GM21526 (cell line): Measurements from ENCODE around the gene STUB1.
"Not testable (repeated sequence)": the region's sequence is repeated elsewhere in the genome, so short reads cannot be mapped to it uniquely, and the experiment has no call there.

ENCODE experiments used
- ATAC-seq: cut with Tn5 transposase; IDR thresholded peaks from one replicate; pipeline ENCODE4 v1.9.1; 2021; ENCODE audit warnings: moderate library complexity; ENCODE audit not compliant: unreplicated experiment, low FRiP score

STUB1 gene

DNA sequence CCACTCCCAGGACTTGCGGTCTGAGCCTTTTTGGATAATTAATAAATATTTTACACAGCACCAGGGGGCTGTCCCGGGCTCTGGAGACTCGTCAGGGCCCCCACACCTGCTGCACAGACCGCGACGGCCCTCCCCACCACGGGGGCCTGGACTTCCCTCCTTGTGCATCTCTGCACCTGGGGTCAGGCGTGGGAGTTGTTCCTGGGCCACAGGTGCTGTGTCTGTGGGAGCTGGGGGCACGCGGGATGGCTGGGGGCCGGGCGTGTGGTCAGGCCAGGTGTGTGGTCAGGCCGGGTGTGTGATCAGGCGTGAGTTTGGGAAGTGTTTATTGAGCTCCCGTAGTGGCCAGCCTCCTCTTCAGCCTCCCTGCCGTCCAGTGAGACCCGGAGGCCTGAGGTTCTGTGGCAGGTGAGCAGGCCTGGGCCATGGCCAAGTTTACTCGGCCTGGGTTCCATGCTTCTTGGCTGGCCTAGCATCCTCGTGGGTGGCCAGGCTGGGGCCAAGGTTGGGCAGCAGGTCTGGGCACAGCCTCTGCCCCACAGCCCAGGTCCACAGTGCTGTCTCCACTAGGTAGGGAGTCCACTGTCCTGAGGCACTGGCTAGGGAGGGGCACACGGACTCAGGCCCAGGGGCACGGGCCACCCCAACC lies 1.9 kb upstream of the STUB1 start:
- no peak for ATAC-seq

DNA sequence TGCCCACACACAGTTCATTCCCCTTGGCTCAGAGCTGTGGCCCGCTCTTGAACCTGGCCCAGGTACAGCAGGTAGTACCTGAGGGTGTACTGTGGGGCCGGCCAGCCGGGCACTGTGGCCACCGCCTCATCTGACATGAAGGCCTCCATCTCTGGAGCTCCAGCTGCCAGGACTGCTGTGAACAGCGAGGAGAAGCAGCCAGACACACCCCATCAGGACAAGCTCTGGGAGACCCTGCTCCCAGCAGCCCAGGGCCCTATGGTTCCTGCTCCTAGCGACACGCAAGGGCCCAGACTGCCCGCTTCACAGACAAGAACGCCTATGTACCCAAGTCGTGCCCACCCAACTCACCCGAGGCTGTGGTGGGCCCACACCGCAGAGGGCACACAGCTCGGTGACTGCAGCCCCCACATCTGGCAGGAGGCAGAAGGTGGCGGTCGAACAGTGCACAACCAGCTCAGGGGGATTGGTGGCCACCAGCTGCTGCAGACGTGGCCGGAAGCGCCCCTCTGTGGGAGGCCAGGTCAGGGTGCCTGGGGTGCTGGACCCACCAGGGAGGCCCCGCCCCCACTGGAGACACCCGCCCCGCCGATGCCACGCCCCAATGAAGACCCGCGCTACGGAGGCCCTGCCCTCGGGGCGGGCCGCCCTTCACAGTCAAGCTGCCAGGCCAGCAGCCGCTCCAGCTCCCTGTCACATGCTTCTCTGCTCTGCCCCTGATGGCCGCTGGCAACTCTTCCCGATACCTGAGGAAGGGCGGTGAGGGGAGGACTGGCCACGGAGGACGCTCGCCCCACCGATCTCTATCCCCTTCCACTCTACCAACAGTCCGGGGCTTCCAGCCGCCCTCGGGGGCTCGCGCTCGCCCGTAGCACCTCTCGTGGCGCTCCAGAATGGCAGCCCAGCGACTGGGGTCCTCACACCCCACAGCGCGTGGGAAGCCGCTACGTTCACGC lies 1.1 kb upstream of the STUB1 start:
- ATAC-seq = no peak

DNA sequence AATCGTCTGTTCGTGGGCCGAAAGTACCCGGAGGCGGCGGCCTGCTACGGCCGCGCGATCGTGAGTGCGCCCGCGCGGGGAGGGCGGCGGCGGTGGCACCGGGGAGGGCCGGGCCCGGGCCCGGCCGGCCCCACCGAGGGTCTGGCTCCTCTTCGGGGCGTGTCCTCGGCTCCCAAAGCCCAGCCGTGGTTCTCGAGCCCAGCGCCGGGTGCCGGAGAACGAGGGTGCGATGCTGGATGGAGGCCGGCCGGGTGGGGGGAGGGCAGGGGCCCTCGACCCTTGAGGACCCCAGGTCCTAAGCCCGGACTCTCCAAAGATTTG lies 375 bp downstream of the STUB1 start:
- no peak for ATAC-seq

DNA sequence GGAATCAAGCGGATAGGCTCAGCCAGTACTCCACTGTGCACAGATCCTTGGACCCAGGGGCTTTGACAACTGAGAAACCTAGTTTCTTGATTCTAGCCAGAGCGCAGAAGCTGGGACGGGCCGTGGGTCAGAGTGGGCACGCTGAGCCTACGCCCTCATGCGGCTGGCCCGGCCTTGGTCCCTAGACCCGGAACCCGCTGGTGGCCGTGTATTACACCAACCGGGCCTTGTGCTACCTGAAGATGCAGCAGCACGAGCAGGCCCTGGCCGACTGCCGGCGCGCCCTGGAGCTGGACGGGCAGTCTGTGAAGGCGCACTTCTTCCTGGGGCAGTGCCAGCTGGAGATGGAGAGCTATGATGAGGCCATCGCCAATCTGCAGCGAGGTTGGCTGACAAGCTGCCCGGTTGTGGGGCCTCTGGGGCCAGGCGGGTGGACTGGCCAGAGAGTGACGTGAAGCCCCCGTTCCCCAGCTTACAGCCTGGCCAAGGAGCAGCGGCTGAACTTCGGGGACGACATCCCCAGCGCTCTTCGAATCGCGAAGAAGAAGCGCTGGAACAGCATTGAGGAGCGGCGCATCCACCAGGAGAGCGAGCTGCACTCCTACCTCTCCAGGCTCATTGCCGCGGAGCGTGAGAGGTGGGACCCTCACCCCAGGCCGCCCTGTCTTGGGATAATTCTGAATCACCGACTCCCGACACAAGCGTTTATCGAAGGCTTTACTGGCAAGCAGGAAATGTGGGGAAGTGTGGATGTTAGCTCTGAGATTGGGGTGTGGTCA lies 946 bp downstream of the STUB1 start:
- no peak for ATAC-seq

DNA sequence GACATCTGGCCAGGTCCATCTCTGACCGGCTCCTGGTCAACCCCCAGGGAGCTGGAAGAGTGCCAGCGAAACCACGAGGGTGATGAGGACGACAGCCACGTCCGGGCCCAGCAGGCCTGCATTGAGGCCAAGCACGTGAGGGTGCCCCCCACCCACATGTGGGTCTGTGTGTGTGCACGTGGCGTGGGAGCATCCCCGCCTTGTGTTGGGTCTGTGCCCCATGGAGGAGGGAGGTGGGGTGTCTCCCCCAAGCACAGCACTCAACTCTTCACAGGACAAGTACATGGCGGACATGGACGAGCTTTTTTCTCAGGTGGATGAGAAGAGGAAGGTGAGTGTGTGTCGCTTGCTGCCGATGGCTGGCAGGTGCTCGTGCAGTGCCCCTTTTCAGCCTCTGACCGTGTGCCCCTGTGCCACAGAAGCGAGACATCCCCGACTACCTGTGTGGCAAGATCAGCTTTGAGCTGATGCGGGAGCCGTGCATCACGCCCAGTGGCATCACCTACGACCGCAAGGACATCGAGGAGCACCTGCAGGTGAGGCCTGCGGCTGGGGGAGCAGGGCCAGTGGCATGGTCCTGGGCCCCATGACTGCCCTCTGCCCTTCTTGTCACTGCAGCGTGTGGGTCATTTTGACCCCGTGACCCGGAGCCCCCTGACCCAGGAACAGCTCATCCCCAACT lies 1.7 kb downstream of the STUB1 start:
- ATAC-seq = no peak

DNA sequence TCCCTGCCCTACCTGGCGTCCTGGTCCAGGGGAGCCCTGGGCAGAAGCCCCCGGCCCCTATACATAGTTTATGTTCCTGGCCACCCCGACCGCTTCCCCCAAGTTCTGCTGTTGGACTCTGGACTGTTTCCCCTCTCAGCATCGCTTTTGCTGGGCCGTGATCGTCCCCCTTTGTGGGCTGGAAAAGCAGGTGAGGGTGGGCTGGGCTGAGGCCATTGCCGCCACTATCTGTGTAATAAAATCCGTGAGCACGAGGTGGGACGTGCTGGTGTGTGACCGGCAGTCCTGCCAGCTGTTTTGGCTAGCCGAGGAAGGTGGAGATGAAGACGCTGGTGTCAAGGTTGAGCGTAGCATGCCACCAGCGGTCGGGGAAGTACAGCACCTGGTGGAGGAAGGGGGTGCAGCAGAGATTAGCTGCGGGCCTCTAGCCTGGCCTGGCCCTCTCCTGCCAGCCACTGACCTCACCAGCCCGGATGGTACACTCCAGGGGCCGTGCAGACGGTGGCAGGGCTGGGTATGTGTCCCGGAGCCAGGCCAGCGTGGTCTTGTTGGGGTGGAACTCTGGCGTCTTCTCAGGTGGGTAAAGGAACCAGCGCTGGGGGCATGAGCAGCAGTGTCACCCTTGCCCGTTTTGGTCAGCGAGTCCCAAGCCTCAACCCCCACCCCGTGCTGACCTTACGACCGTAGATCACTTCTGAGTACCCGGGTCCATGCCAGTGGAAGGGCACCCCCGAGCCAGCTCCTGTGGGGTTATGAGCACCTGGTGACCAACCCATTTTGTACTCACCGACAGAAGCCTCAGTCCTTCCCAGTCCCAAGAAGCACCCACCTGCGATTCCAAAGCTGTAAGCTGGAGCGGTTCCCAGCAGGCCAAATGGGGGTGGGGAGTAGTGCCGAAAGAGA lies 2.5 kb downstream of the STUB1 start:
- ATAC-seq = no peak

DNA sequence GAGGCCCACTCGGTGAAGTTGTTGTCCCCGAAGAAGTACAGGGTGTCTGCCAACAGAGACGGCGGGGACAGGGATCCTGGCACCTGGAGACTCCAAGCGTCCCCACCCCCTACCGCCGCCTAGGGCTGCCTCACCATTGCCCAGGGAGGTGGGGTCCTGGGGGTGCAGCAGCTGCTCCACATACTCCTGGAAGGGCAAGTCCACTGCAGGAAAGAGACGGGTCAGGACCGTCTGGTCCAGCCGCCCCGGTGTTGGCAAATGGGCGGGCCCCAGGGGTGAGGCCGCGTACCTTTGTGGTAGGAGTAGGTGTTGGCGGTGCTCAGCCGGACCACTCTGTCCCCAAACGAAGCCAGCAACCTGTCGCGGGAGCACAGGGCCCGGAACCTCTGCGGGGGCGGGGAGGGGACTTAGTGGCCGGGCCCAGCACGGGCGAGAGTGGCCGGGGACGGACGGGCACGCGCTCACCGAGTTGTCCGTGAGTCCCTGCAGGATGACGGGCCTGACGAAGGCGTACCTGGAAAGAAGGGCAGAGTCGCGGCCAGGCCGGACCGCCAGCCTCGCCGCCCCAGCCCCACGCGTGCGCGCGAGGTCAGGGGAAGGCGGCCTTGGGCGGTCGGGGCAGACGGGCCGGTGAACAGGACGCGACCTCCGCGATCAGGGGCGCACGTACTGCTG lies 3.3 kb downstream of the STUB1 start:
- no peak for ATAC-seq

DNA sequence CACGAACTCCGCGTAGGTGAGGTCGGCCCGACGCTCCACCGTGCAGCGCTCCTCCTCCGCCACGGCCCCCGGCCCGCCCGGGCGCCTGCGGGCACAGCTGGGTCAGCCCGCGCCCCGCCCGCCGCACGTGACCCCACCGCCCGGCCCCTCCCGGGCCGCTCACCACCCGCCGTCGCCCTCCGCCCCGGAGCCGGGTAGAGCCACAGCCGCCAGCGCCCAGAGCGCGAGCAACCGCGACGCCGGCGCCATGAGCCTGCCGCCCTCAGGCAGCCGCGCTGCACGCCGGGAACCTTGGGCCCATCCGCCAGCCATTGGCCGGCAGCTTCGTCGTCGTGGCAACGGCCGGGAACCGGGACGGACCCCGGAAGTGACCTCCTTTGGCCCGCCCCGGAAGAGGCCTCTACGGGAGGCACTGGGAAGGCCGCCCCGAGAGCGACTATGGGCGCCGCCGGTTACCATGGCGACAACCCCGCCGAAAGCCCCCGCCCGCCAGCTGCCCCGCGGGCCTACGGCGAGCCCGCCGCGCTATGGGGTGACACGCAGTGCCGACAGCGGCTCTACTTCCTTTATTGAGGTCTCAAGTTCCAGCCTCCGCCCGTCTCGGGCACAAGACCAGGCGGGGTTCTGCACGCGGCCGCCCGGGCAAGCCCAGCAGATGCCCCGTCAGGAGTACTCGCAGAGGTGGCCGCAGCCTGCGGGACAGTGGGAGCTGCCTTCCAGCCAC lies 4.0 kb downstream of the STUB1 start, which contains the start of gene JMJD8:
Gene JMJD8, minus strand, starts transcription at position 264 of the 724 bp plus-strand sequence. Its CDS starts 15 bp downstream, at position 249.
- ATAC-seq = peak; percentile 49

DNA sequence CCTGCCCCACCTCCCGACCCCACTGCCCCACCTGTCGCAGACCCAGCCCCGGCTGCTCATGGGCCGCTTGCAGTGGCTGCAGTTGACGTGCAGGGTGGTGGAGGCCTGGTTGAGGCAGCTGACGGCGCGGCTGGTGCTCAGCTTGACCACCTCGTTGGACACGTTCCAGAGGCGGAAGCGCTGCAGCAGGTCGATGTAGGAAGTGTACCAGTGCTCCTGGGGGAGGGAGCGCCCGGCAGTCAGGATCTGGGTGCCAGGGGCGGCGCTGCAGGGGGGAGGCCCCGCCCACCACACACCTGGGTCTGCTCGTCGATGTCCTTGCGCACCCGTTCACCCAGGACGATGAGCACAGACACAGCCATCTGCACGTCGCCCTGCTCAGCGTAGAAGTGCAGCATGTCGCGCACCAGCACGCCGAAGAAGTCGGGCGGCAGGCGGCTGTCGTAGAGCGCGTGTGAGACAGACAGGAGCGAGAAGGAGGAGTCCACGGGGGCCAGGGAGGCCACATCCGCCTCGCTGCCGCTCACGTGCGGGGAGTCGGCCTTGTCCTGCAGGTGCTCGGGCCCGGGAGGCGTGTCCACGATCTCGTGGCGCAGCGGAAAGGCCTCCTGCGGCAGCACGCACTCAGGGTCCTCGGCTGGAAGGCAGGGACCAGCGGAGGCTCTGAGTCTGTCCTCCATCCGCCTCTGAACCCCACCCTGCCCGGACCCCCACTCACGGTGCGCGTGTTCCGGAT lies 4.9 kb downstream of the STUB1 start:
- ATAC-seq = no peak

DNA sequence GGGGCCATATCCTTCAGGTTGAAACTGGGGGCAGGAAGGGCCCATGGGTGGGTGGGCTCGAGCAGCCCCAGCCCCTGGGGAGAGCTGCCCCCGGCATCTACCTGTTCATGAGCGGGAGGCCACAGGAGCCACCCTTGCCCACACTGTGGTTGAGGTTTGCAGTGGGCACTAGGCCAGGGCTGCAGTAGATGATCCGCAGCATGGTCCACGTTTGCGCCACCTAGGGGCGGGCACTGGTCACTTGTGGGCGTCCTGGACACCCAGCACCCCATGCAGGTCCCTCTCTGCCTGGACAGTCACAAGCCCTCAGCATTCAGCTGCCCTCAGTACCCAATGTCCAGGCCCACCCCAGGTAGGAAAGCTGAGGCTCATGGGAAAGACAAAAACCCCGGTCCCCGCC lies 5.8 kb downstream of the STUB1 start:
- ATAC-seq = no peak

DNA sequence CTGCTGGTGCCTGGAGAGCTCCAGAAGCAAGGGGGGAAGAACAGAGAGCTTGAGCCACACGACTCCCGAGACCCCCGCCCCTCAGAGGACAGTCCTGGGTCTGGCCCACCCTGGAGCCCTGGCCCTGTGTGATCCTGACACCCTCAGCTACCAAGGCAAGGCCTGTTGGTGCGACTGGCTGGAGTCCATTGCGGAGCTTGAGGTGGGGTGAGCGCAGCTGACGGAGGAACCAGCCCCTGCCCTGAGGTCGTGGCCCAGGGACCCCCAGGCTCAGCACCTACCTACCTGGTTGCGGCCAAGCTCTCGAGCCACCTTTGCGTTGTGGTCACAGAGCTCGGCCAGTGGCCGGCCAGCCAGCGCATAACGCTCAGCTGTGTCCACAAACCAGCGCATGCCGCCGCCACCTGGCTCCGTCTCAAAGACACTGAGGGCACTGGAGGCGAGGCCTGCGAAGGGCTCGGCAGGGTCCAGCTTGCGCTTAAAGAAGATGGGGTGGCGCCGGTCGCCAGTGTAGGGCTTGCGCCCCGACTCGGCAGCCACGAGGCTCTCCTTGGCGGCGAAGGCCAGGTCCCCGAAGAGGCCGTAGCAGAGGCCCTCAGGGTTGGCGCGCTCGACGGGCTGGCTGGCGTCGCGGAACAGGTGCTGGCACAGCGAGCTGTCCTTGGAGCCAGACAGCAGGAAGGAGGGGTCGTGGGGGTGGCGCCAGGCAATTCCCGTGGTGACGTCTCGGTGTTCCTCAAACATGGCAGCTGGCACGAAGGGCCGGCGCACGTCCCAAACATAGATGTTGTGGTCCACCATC lies 6.5 kb downstream of the STUB1 start:
- no peak for ATAC-seq

DNA sequence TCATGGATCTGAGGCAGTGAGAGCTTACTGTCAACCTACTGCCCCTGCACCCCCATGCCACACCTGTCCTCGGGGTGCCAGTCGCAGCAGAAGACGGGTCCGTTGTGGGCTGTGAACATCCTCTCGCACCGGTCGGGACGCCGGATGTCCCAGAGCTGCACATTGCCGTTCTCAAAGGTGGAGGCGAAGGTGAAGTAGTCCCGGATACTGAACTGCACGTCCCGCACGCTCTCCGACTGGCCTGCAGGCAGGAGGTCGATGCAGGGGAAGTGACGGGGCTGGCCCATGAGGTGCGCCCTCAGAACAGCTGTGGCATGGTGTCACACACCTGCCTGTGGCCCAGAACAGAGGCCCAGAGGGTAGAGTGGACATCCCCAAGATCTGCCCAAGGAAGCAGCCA lies 7.3 kb downstream of the STUB1 start:
- ATAC-seq = no peak

DNA sequence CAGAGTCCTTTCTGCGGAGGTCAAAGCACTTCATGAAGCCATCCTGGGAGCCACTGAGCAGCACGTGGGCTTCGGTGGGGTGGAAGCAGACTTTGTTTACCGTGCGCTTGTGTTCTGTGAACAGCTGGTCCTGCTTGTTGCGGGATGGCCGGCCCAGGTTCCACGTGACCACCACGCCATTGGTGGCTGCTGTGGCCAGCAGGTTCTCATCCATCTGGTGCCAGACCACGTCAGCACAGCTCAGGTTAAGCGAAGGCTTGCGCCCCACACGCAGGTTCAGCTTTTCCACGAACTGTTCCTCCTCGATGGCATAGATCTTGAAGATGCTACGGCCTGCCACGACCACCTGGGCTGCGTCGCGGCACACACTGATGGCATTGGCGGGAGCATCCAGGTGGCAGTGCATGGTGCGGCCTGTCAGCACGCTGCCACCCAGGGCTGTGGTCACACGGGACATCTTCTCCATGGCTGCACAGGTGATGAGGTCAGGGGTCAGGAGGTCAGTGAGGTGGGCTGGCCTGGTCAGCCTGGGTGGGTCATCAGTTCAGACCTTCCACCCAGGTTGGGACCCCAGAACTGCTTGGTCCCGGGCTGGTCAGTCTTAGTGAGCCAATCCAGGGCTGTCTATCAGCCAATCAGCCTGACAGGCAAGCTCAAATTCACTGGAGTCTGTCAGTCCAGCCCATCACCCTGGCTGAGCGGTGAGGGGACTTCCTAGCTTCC lies 9.1 kb downstream of the STUB1 start:
- ATAC-seq = no peak

DNA sequence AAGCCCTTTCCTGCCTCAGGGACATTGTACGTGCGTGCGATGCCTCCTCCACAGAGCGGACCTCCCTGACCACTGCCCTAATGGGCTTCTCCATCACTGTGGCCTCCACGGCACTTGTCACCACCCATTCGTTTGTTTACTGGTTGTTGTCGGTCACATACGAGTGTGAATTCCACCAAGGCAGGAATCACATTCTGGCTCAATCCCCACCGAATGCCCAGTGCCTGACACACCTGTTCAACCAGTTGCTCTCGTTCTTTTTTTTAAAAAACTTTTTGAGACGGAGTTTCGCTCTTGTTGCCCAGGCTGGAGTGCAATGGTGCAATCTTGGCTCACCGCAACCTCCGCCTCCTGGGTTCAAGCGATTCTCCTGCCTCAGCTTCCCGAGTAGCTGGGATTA lies 11.0 kb downstream of the STUB1 start:
- not testable (repeated sequence) for ATAC-seq

DNA sequence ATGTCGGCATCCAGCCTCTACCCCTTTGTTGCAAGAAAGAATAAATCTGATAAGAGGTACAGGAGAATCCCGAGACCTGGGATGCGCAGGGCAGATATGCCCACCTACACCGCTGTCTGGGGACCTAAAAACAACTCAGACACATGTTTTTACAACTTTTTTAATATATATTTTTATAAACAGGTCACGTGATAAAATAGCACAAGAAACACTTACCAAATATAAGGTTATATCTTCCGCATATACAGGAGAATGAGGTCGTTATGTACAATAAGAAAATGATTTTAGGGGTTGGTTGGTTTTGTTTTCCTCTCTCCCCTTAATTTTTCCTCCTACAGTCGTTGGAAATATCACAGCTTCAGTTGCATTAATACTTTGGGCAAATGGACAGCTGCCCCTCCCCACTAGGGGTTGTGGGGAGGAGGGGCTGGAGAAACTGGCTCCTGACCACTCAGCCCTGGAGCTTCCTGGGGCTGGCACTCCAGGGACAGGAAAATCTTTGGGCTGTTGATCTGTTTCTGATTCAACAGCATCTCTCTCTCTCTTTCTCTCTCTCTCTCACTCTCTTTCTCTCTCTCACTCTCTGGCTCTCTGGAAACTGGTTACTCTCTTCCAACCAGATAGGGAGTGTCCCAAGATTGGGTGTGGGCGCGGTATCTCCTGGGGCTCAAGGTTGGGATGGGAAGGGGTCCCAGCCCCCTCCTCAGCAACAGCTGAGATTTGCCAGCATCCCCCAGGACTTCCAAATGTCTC lies 12.3 kb downstream of the STUB1 start:
- no peak for ATAC-seq

DNA sequence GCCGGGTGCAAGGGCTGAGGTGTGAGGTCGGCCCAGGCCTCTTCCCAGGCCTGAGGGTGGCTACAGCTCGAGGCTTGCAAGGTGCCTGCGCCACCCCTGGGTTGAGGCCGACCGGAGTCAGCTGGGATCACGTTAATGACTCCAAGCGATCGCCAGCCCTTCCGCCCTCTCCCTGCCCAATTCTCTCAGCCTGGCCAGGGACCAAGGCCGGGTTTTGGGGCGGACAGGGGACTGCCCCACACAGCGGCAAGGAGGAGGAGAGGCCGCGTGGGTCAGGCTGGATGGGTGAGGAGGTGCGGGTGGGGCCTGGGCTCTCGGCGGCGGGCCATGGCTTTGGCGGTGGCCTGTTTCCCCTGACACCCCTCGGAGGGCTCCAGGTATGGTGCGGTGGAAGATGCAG lies 13.2 kb downstream of the STUB1 start:
- no peak for ATAC-seq
